Measurements from ENCODE around the gene DIP2A.

The DIP2A gene

DNA sequence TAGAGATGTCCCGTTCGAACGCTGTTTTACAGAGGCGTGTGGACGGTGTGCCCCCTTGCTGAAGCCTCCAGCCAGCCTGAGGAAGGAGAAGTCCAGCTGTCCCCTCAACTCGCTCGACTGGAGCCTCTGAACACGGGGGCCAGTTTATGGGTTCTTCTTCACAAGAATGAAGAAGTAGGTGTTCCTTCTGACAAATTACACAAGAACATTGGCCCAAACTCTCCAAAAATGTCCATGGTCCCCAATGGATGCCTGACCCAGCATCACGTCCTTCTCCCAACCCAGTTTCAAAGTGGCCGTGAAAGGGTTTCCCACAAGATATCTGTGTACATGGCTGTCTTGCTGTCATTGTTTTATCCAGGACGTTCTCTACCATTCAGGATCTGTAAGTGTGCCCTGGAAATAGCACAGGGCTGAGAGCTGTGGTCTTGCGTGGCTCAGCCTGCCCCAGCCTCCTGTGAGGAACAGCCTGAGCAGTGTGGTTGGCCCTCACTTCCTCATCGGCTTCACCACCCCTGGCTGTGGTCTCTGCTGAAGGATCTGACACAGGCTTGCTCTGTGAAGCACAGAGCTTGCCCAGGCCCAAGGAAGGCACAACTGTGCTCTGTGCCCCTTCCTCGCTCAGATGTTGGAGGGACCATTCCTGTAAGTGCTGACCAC lies 147.2 kb downstream of the DIP2A start:
- no peak for TF ChIP-seq POLR2A (IDR thresholded peaks at IDR 0.05; ENCODE audit: low read depth, low read length)
- FAIRE-seq (no peak), DNase-seq (ENCODE audit: insufficient read length, low spot score) (no peak)

DNA sequence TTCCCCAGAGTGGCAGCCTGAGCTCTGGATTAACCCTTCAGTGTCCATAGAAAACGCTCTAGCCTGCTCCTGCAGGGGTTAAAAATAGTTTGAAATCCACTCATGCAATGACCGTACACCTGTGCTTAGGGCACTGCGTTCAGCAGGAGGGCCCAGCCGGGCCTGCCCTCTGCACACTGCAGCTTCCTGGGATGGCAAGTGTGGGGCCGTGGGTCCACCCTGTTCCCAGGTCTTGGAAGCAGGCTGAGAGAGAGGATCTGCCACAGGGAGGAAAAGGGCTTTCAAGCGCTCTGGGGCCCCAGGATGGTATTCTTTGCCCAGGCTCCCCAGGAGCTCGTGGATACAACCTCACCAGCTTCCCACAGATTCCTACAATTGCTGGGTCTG lies 147.7 kb downstream of the DIP2A start:
- no peak for DNase-seq (ENCODE audit: insufficient read length, low spot score)
- TF ChIP-seq POLR2A (IDR thresholded peaks at IDR 0.05; ENCODE audit: low read depth, low read length), result no peak
- FAIRE-seq, result no peak

DNA sequence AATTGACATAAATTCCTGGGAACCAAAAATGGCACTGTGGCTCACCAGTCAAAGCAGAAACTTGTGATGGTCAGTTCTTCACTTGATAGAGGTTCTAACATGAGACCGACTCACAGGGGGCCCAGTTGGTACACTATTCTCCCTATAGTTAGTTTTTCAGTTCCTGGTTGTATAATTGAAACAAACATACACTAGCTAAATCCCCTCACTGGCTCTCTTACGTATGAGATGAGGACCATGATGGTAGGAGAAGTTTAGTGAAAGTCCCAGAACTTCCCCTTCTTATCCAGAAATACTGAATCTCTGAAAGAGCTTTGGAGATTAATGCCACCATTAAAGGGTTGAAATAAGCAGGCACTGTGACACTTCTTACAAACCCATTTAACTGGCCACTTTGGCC lies 148.9 kb downstream of the DIP2A start:
- DNase-seq (ENCODE audit: insufficient read length, low spot score), result no peak
- no peak for FAIRE-seq
- TF ChIP-seq POLR2A (IDR thresholded peaks at IDR 0.05; ENCODE audit: low read depth, low read length), result no peak

DNA sequence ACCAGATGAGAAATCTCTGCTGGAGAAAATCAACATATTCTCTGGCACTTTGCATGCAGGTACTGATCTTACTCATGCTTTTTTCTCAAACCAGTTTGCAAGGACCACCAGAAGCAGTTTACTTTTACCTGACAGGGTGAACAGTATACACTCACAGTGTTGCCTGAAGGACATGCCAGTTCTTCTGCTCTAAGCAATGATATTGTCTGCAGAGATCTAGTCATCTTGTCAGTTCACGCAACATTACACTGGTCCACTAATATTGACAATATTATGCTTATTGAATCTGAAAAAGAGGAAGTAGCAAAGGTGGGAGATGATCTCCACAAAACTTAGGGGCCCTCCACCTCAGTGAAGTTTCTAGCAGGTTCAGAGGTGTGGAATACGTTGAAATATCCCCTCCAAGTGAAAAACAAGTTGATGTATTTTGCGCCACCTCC lies 150.0 kb downstream of the DIP2A start:
- TF ChIP-seq POLR2A (IDR thresholded peaks at IDR 0.05; ENCODE audit: low read depth, low read length), result no peak
- FAIRE-seq, result no peak

DNA sequence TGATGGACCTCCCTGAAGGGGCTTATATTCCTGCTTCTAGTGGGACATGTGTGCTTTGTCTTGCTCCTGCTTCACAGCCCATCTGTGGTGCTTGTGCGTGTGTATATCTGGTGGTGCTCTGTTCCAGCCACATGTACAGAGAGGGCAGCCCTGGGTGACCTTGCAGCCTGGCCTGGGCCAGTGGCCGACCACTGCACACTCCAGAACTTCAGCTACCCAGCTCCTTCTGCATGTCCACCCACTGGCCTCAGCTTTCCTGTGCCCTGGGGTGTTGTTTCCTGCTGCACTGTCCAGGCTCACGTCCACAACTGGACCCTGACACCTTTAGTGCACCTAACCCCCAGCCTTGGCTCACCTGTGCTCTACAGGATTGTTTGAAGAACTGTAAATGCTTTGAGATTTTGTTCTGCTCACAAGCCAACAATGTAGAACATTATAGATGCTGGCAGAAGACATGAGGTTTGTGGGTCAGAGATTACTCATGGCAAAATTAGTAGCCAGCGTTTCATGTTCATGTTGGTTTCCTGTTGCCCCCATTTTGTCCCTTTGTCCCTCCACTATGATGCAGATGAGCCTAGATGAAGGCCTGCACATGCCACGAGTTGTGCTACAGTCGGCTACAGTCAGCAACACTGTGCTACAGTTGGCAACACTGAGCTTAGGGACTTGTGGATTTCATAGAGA lies 151.5 kb downstream of the DIP2A start:
- TF ChIP-seq POLR2A (IDR thresholded peaks at IDR 0.05; ENCODE audit: low read depth, low read length), result no peak
- FAIRE-seq (no peak), DNase-seq (ENCODE audit: insufficient read length, low spot score) (no peak)

More for the DNA sequence above, 150.0 kb downstream of the DIP2A start:
- no peak for DNase-seq (ENCODE audit: insufficient read length, low spot score)

DNA sequence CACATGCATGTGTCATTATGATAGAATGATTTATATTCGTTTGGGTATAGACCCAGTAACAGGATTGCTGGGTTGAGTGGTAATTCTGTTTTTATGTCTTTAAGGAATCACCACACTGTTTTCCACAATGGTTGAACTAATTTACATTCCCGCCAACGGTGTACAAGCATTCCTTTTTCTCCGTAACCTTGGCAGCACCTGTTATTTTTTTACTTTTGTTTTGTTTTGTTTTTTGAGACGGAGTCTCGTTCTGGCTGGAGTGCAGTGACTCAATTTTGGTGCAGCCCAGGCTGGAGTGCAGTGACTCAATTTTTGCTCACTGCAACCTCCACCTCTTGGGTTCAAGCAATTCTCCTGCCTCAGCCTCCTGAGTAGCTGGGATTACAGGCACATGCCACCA lies 154.7 kb downstream of the DIP2A start:
- FAIRE-seq (no peak), DNase-seq (ENCODE audit: insufficient read length, low spot score) (no peak)
- TF ChIP-seq POLR2A (IDR thresholded peaks at IDR 0.05; ENCODE audit: low read depth, low read length), result no peak

DNA sequence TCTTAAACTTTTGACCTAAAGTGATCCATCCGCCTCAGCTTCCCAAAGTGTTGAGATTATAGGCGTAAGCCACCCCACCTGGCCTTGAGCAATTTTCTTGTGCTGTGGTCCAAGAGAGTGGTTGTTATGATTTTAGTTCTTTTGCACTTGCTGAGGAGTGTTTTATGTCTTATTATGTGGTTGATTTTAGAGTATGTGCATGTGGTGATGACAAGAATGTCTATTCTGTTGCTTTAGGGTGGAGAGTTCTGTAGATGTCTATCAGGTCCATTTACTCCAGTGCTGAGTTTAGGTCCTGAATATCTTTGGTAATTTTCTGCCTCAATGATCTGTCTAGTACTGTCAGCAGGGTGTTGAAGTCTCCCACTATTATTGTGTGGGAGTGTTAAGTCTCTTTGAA lies 157.4 kb downstream of the DIP2A start:
- no peak for FAIRE-seq

DNA sequence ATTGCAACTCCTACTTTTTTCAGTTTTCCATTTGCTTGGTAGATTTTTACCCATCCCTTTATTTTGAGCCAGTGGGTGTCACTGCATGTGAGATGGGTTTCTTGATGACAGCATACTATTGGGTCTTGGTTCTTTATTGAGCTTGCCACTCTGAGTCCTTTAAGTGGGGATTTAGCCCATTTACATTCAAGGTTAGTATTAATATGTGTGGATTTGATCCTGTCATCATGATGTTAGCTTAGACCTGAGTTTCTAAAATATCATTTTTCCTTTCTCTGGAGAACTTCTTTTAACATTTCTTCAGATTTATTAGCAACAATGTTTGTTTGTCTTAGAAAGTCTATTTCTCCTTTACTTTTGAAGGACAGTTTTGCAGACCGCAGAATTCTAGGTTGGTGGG lies 158.0 kb downstream of the DIP2A start:
- no peak for FAIRE-seq
- TF ChIP-seq POLR2A (IDR thresholded peaks at IDR 0.05; ENCODE audit: low read depth, low read length), result no peak
- DNase-seq (ENCODE audit: insufficient read length, low spot score), result no peak

More for the DNA sequence above, 157.4 kb downstream of the DIP2A start:
- no peak for DNase-seq (ENCODE audit: insufficient read length, low spot score)
- no peak for TF ChIP-seq POLR2A (IDR thresholded peaks at IDR 0.05; ENCODE audit: low read depth, low read length)

DNA sequence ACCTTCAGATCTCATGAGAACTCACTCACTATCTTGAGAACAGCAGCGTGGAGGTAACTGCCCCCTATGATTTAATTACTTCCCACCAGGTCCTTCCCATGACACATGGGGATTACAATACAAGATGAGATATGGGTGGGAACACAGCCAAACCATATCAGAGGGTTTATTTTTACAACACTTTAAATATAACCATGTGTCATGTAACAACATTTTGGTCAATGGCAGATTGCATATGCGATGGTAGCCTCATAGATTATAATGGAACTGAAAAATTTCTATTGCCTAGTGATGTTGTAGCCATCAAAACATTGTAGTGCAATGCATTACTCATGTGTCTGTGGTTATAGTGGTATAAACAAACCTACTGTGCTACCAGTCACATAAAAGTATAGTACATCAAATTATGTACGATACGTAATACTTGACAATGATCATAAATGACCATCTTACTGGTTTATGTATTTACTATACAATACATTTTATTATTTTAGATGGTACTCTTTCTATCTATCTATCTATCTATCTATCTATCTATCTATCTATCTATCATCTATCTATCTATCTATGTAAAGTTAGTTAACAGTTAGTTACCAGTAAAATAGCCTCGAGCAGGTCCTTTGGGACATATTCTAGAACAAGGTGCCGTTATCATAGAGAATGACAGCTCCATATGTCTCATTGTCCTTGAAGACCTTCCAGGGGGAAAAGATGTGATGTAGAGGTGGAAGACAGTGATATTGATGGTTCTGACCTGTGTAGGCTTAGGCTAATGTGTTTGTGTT lies 158.8 kb downstream of the DIP2A start:
- no peak for TF ChIP-seq POLR2A (IDR thresholded peaks at IDR 0.05; ENCODE audit: low read depth, low read length)
- FAIRE-seq (no peak), DNase-seq (ENCODE audit: insufficient read length, low spot score) (no peak)

DNA sequence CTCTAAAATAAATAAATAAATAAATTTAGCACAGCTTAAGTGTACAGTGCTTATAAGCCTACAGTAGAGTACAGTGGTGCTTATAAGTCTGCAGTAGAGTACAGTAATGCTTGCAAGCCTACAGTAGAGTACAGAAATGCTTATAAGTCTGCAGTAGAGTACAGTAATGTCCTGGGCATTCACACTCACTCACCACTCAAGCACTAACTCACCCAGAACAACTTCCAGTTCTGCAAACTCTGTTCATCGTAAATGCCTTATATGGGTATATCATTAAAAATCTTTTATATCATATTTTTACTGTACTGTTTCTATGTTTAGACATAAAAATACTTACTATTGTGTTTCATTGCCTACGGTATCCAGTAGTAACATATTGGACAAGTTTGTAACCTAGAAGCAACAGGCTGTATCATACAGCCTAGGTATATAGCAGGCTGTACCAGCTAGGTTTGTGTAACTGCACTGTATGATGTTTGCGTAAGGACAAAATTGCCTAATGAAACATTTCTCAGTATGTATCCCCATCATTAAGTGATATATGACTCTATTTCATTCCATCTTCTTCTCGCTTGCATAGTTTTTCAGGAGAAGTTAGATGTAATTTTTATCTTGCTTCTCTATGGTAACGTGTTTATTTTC lies 160.2 kb downstream of the DIP2A start:
- DNase-seq (ENCODE audit: insufficient read length, low spot score) (no peak), FAIRE-seq (no peak)
- TF ChIP-seq POLR2A (IDR thresholded peaks at IDR 0.05; ENCODE audit: low read depth, low read length), result no peak
